IMR-90 (cell line): Measurements from ENCODE around the gene COPS9. TPM values are rescaled to one million over a fixed set of nuclear protein-coding genes. Genes with fewer than 3 reads are reported as not detected.

ENCODE experiments used
- ATAC-seq: fragments of 200-7000 bp; cut with Tn5 transposase; 2 replicates; pipeline ENCODE4 v1.9.1; 2020; ENCODE audit warnings: low read depth, mild to moderate bottlenecking, moderate library complexity
- BruUV-seq: library from RNA; stranded (reverse); fragments of 400-500 nt; replicated peaks from 2 replicates; lab custom pipeline; 2021; lab: Mats Ljungman, UMichigan
- CTCF ChIA-PET: fragments of 300-600 bp; formaldehyde crosslinking; extraction: SDS; loops from one replicate; lab custom pipeline; 2021; ENCODE audit warnings: antibody characterized with exemption; lab: Yijun Ruan, JAX
- POLR2A ChIA-PET: fragments of 300-600 bp; sonication (Branson Sonifier 250); formaldehyde crosslinking; loops from one replicate; lab custom pipeline; 2022; ENCODE audit warnings: antibody characterized with exemption; ENCODE audit not compliant: unreplicated experiment; lab: Charles Lee
- DNase-seq: peaks from one replicate; pipeline ENCODE4 v3.0.0; 2013
- H2AFZ ChIP-seq: replicated peaks from 2 replicates; pipeline ENCODE3; 2013; ENCODE audit warnings: low read length, mild to moderate bottlenecking; ENCODE audit not compliant: poor library complexity
- H2AK5ac ChIP-seq: 2 replicates; pipeline ENCODE4 v1.6.1; 2013; ENCODE audit warnings: low read depth, low read length, inconsistent platforms
- H2AK9ac ChIP-seq: replicated peaks from 2 replicates; pipeline ENCODE3; 2013; ENCODE audit warnings: mild to moderate bottlenecking, low read depth, low read length, moderate library complexity; ENCODE audit not compliant: poor library complexity
- H2BK120ac ChIP-seq: 2 replicates; pipeline ENCODE4 v1.6.1; 2013; ENCODE audit warnings: low read depth, low read length, inconsistent platforms
- H2BK15ac ChIP-seq: 3 replicates; pipeline ENCODE4 v1.6.1; 2013; ENCODE audit warnings: low read depth, low read length, inconsistent platforms
- H2BK20ac ChIP-seq: 2 replicates; pipeline ENCODE4 v1.6.1; 2013; ENCODE audit warnings: low read depth, mild to moderate bottlenecking, inconsistent platforms, low read length, moderate library complexity
- H2BK5ac ChIP-seq: 2 replicates; pipeline ENCODE4 v1.6.1; 2013; ENCODE audit warnings: mild to moderate bottlenecking, low read depth, low read length, inconsistent platforms; ENCODE audit not compliant: poor library complexity, severe bottlenecking
- H3K14ac ChIP-seq: replicated peaks from 2 replicates; pipeline ENCODE4 v1.6.1; 2013; ENCODE audit warnings: low read depth, low read length, inconsistent platforms
- H3K18ac ChIP-seq: 2 replicates; pipeline ENCODE4 v1.6.1; 2013; ENCODE audit warnings: low read depth, low read length, control low read depth
- H3K23ac ChIP-seq: 2 replicates; pipeline ENCODE4 v1.6.1; 2013; ENCODE audit warnings: low read depth, low read length, inconsistent platforms
- H3K27ac ChIP-seq: 2 replicates; pipeline ENCODE4 v1.5.1; 2013; ENCODE audit warnings: mild to moderate bottlenecking, control low read depth, low read length; ENCODE audit not compliant: insufficient read depth
- H3K27me3 ChIP-seq: 2 replicates; pipeline ENCODE4 v1.6.1; 2013; ENCODE audit warnings: low read length; ENCODE audit not compliant: control insufficient read depth, insufficient read depth
- H3K36me3 ChIP-seq: 2 replicates; pipeline ENCODE4 v1.6.1; 2013; ENCODE audit warnings: low read length, mixed read lengths; ENCODE audit not compliant: control insufficient read depth, insufficient read depth
- H3K4ac ChIP-seq: 2 replicates; pipeline ENCODE4 v1.6.1; 2013; ENCODE audit warnings: low read depth, low read length, inconsistent platforms
- H3K4me1 ChIP-seq: 2 replicates; pipeline ENCODE4 v1.6.1; 2013; ENCODE audit warnings: low read length, mixed read lengths; ENCODE audit not compliant: control insufficient read depth, insufficient read depth
- H3K4me2 ChIP-seq: 2 replicates; pipeline ENCODE4 v1.6.1; 2013; ENCODE audit warnings: low read depth, mild to moderate bottlenecking, control low read depth, low read length, moderate library complexity
- H3K4me3 ChIP-seq: 2 replicates; pipeline ENCODE4 v1.5.1; 2013; ENCODE audit warnings: low read depth, mild to moderate bottlenecking, control low read depth, low read length, moderate library complexity; ENCODE audit not compliant: insufficient read depth
- H3K56ac ChIP-seq: 2 replicates; pipeline ENCODE4 v1.6.1; 2013; ENCODE audit warnings: low read length, inconsistent platforms; ENCODE audit not compliant: insufficient read depth; ENCODE audit errors: extremely low read depth
- H3K79me1 ChIP-seq, 2 experiments: 2 replicates each; pipeline ENCODE4 v1.6.1; 2013; ENCODE audit warnings: low read length in 2 of 2, inconsistent platforms in 1 of 2, low read depth in 1 of 2
- H3K9ac ChIP-seq: 2 replicates; pipeline ENCODE4 v1.6.1; 2013; ENCODE audit warnings: low read depth, low read length, control low read depth
- H3K9me1 ChIP-seq: 2 replicates; pipeline ENCODE4 v1.6.1; 2013; ENCODE audit warnings: low read length, inconsistent platforms; ENCODE audit not compliant: insufficient read depth
- H3K9me3 ChIP-seq: 2 replicates; pipeline ENCODE4 v1.6.1; 2013; ENCODE audit warnings: low read length; ENCODE audit not compliant: control insufficient read depth, insufficient read depth
- H4K20me1 ChIP-seq: 2 replicates; pipeline ENCODE4 v1.6.1; 2013; ENCODE audit warnings: low read length, inconsistent platforms; ENCODE audit not compliant: insufficient read depth
- H4K5ac ChIP-seq: 2 replicates; pipeline ENCODE4 v1.6.1; 2013; ENCODE audit warnings: mild to moderate bottlenecking, low read depth, low read length, control low read depth
- H4K8ac ChIP-seq, 2 experiments: 2 replicates each; pipeline ENCODE4 v1.6.1; 2013; ENCODE audit warnings: low read depth in 2 of 2, low read length in 2 of 2, control low read depth in 1 of 2, inconsistent platforms in 1 of 2
- H4K91ac ChIP-seq: 2 replicates; pipeline ENCODE4 v1.6.1; 2013; ENCODE audit warnings: low read depth, low read length, inconsistent platforms; ENCODE audit not compliant: insufficient read depth
- BHLHE40 ChIP-seq: fragments of 150-350 bp; IDR thresholded peaks from 2 replicates; pipeline ENCODE4 v1.6.1; 2016; ENCODE audit warnings: mild to moderate bottlenecking, low read depth, low read length
- CEBPB ChIP-seq: IDR thresholded peaks from 2 replicates; pipeline ENCODE4 v1.6.1; 2012; ENCODE audit warnings: low read depth, low read length, improper control_type of control experiment
- CHD1 ChIP-seq: IDR thresholded peaks from 2 replicates; pipeline ENCODE4 v1.6.1; 2012; ENCODE audit warnings: low read depth, low read length, improper control_type of control experiment
- FOS ChIP-seq: fragments of 150-350 bp; IDR thresholded peaks from 2 replicates; pipeline ENCODE4 v1.6.1; 2016; ENCODE audit warnings: low read depth, low read length
- MAFK ChIP-seq: IDR thresholded peaks from 2 replicates; pipeline ENCODE4 v1.6.1; 2012; ENCODE audit warnings: low read depth, low read length, improper control_type of control experiment
- MAZ ChIP-seq: IDR thresholded peaks from 2 replicates; pipeline ENCODE4 v1.6.1; 2012; ENCODE audit warnings: low read depth, mild to moderate bottlenecking, low read length, improper control_type of control experiment, moderate library complexity, borderline replicate concordance
- MXI1 ChIP-seq: IDR thresholded peaks from 2 replicates; pipeline ENCODE4 v1.6.1; 2012; ENCODE audit warnings: low read depth, mild to moderate bottlenecking, low read length, moderate library complexity, borderline replicate concordance
- POLR2A ChIP-seq: IDR thresholded peaks from 2 replicates; pipeline ENCODE4 v1.6.1; 2012; ENCODE audit warnings: mild to moderate bottlenecking, low read depth, low read length
- RAD21 ChIP-seq: IDR thresholded peaks from 2 replicates; pipeline ENCODE4 v1.6.1; 2012; ENCODE audit warnings: low read length, improper control_type of control experiment
- RCOR1 ChIP-seq: IDR thresholded peaks from 2 replicates; pipeline ENCODE4 v1.6.1; 2012; ENCODE audit warnings: mild to moderate bottlenecking, low read length, improper control_type of control experiment; ENCODE audit not compliant: insufficient replicate concordance
- RFX5 ChIP-seq: IDR thresholded peaks from 2 replicates; pipeline ENCODE4 v1.8.0; 2012; ENCODE audit warnings: low read depth, mild to moderate bottlenecking, low read length, moderate library complexity
- SMC3 ChIP-seq: fragments of 150-350 bp; IDR thresholded peaks from 2 replicates; pipeline ENCODE4 v1.6.1; 2016; ENCODE audit warnings: low read depth, mild to moderate bottlenecking, antibody characterized with exemption, low read length, moderate library complexity
- WGBS, 2 experiments: methylation state at CpG; one replicate each; pipeline versions ENCODE4 v1.1.5 to v1.1.7; 2013; ENCODE audit warnings: missing lambda C conversion rate in 2 of 2; ENCODE audit not compliant: insufficient read length in 1 of 2; ENCODE audit errors: extremely low coverage in 2 of 2; 5-methylcytosine and 5-hydroxymethylcytosine counted together
- dilution Hi-C: fragments of 300-500 bp; cut with HindIII; formaldehyde crosslinking; loops from one replicate; pipeline ENCODE4 v1.14.3; 2018; ENCODE audit warnings: low sequenced_read_pairs; ENCODE audit not compliant: unreplicated experiment
- in situ Hi-C: fragments of 300-500 bp; cut with MboI; formaldehyde crosslinking; loops from 3 replicates; pipeline ENCODE4 v1.14.3; 2019; ENCODE audit warnings: low sequenced_read_pairs, inconsistent platforms, mixed read lengths
- intact Hi-C: fragments of 100-400 bp; cut with micrococcal nuclease; formaldehyde crosslinking; loops from 2 replicates; pipeline ENCODE4 v1.10.0; 2022
- polyA plus RNA-seq, 3 experiments: library from polyadenylated mRNA; depleted of rRNA; stranded (reverse); fragments of >200 nt; gene quantifications; 2 replicates each; pipeline ENCODE4 v1.2.3, GENCODE V29; 2012; ENCODE audit warnings: low replicate concordance in 1 of 3
- total RNA-seq: library from RNA; depleted of rRNA; stranded (reverse); fragments of >200 nt; gene quantifications from 2 replicates; pipeline ENCODE4 v1.2.3, GENCODE V29; 2012
- TF ChIP-seq, protein P1 (sequence below): conservative IDR thresholded peaks from 2 replicates; pipeline ENCODE4 v1.5.1; 2012; ENCODE audit warnings: mild to moderate bottlenecking, low read depth, low read length, improper control_type of control experiment
- TF ChIP-seq, protein P2 (sequence below): fragments of 150-350 bp; IDR thresholded peaks from 2 replicates; pipeline ENCODE4 v1.6.1; 2017; ENCODE audit warnings: mild to moderate bottlenecking, antibody characterized with exemption, low read length, low read depth
- TF ChIP-seq, protein P3 (sequence below): fragments of 150-350 bp; IDR thresholded peaks from 2 replicates; pipeline ENCODE4 v1.6.1; 2016; ENCODE audit warnings: low read depth, mild to moderate bottlenecking, low read length, moderate library complexity, borderline replicate concordance

Gene COPS9
- total and polyA plus RNA-seq, 2 of the 4 experiments (the other 2 are of a cell fraction): 85.9 to 309 TPM

DNA sequence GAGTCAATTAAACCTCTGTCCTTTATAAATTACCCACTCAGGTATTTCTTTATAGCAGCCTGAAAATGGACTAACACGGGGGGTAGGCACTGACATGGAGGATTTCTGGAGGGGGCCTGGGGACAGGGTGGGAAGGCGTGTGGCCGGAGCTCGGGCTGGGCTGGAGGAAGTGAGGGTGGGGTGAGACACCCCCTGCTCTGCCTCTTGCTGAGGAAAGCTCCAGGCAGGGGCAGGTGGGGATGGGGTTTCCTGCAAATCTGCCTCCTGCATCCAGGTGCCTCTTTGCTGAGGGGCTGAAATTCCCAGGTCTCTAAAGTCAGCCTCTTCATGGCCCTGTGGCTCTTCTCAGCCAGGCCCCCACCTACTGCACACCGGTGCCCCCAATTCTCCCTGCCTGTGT is 30.1 kb upstream of the COPS9 start:
- BruUV-seq: no TSS peak
- Histone ChIP-seq H3K36me3 (no peaks in the 10 kb centered on the region), H2AFZ (no peak overlapping the region), H2BK5ac (no peak overlapping the region), H3K14ac (no peak overlapping the region), H3K4me3 (no peak overlapping the region), H3K9me1 (no peaks in the 10 kb centered on the region), H3K23ac (no peak overlapping the region), H4K8ac (no peak overlapping the region), H2BK120ac (no peak overlapping the region), H4K20me1 (no peaks in the 10 kb centered on the region), H3K27ac (no peak overlapping the region), H3K4me2 (no peak overlapping the region), H3K18ac (no peak overlapping the region), H2BK15ac (no peak overlapping the region), H4K91ac (no peak overlapping the region), H3K9ac (no peak overlapping the region), H2AK5ac (no peak overlapping the region), H4K5ac (no peak overlapping the region), H2AK9ac (no peak overlapping the region), H3K9me3 (no peaks in the 10 kb centered on the region), H3K56ac (no peak overlapping the region), H2BK20ac (no peak overlapping the region), H3K4ac (no peak overlapping the region), H3K79me1 (no peaks in the 10 kb centered on the region), H3K4me1 (peaks cover 3% of the 10 kb centered on the region; the same call in 1 of the 2 replicates), H3K27me3 (peaks cover 28% of the 10 kb centered on the region; the same call in 1 of the 2 replicates)
- in situ Hi-C loops: no loop called here
- intact Hi-C loops: no loop called here
- dilution Hi-C loops: no loop called here
- ATAC-seq: no peak
- no CpG with 5 or more reads among the region's 5 CpGs for WGBS, 2 experiments
- TF ChIP-seq SMC3 (no peak), CHD1 (no peak), MAFK (no peak), RFX5 (no peak), RCOR1 (no peak), MAZ (no peak), POLR2A (no peak), MXI1 (no peak), BHLHE40 (no peak), CEBPB (no peak), RAD21 (no peak), FOS (no peak)
- TF ChIP-seq, protein P1, sequence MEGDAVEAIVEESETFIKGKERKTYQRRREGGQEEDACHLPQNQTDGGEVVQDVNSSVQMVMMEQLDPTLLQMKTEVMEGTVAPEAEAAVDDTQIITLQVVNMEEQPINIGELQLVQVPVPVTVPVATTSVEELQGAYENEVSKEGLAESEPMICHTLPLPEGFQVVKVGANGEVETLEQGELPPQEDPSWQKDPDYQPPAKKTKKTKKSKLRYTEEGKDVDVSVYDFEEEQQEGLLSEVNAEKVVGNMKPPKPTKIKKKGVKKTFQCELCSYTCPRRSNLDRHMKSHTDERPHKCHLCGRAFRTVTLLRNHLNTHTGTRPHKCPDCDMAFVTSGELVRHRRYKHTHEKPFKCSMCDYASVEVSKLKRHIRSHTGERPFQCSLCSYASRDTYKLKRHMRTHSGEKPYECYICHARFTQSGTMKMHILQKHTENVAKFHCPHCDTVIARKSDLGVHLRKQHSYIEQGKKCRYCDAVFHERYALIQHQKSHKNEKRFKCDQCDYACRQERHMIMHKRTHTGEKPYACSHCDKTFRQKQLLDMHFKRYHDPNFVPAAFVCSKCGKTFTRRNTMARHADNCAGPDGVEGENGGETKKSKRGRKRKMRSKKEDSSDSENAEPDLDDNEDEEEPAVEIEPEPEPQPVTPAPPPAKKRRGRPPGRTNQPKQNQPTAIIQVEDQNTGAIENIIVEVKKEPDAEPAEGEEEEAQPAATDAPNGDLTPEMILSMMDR: no peak
- TF ChIP-seq, protein P2, sequence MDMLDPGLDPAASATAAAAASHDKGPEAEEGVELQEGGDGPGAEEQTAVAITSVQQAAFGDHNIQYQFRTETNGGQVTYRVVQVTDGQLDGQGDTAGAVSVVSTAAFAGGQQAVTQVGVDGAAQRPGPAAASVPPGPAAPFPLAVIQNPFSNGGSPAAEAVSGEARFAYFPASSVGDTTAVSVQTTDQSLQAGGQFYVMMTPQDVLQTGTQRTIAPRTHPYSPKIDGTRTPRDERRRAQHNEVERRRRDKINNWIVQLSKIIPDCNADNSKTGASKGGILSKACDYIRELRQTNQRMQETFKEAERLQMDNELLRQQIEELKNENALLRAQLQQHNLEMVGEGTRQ: no peak
- TF ChIP-seq, protein P3, sequence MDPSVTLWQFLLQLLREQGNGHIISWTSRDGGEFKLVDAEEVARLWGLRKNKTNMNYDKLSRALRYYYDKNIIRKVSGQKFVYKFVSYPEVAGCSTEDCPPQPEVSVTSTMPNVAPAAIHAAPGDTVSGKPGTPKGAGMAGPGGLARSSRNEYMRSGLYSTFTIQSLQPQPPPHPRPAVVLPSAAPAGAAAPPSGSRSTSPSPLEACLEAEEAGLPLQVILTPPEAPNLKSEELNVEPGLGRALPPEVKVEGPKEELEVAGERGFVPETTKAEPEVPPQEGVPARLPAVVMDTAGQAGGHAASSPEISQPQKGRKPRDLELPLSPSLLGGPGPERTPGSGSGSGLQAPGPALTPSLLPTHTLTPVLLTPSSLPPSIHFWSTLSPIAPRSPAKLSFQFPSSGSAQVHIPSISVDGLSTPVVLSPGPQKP: no peak
- ChIA-PET CTCF (no interaction called here), POLR2A (interaction anchor here (0.5 kb wide), 1 partner anchor 170 kb away, joined by 3 read pairs; no protein-coding TSS in a partner anchor)
- DNase-seq: no peak
